Caco-2 (cell line): ENCODE results near the gene PRPS1. TPM values are rescaled to one million over a fixed set of nuclear protein-coding genes. Genes with fewer than 3 reads are reported as not detected.

ENCODE experiments used
- BruUV-seq: library from RNA; stranded (reverse); fragments of 400-500 nt; replicated peaks from 2 replicates; lab custom pipeline; 2021; lab: Mats Ljungman, UMichigan
- CTCF ChIA-PET: fragments of 300-600 bp; sonication (Branson Sonifier 250); formaldehyde crosslinking; loops from one replicate; lab custom pipeline; 2022; ENCODE audit warnings: antibody characterized with exemption; lab: Charles Lee
- POLR2A ChIA-PET: fragments of 300-600 bp; sonication (Branson Sonifier 250); formaldehyde crosslinking; loops from one replicate; lab custom pipeline; 2022; ENCODE audit warnings: antibody characterized with exemption; lab: Charles Lee
- DNase-seq, 2 experiments: peaks; one replicate each; pipeline versions ENCODE4 v3.0.0 to v3.0.0-alpha.2; 2020 to 2022
- H3K27me3 ChIP-seq: replicated peaks from 2 replicates; pipeline ENCODE4 v1.6.0; 2011; ENCODE audit warnings: low read length; ENCODE audit not compliant: control insufficient read depth, insufficient read depth
- H3K36me3 ChIP-seq: 2 replicates; pipeline ENCODE4 v1.5.1; 2011; ENCODE audit warnings: low read length; ENCODE audit not compliant: control insufficient read depth, insufficient read depth
- H3K4me1 ChIP-seq: fragments of 250-450 bp; sonication (Bioruptor Pico); 2 replicates; pipeline ENCODE4 v1.5.1; 2020; ENCODE audit warnings: mild to moderate bottlenecking
- H3K4me3 ChIP-seq: 2 replicates; pipeline ENCODE4 v1.5.1; 2011; ENCODE audit warnings: low read depth, mild to moderate bottlenecking, control low read depth, low read length
- H3K9me3 ChIP-seq: fragments of 250-450 bp; sonication (Bioruptor Pico); 2 replicates; pipeline ENCODE4 v1.5.1; 2020; ENCODE audit warnings: mild to moderate bottlenecking, moderate library complexity
- H3K27ac Mint-ChIP-seq: one replicate; pipeline ENCODE4 v1.8.0; 2022; ENCODE audit warnings: mixed read lengths; ENCODE audit not compliant: unreplicated experiment
- H3K27me3 Mint-ChIP-seq: one replicate; pipeline ENCODE4 v1.8.0; 2022; ENCODE audit warnings: mixed read lengths; ENCODE audit not compliant: insufficient read depth, unreplicated experiment
- H3K36me3 Mint-ChIP-seq: one replicate; pipeline ENCODE4 v1.8.0; 2022; ENCODE audit warnings: mild to moderate bottlenecking, mixed read lengths; ENCODE audit not compliant: insufficient read depth, unreplicated experiment
- H3K4me1 Mint-ChIP-seq: one replicate; pipeline ENCODE4 v1.8.0; 2022; ENCODE audit warnings: low read depth, mixed read lengths; ENCODE audit not compliant: unreplicated experiment
- H3K4me3 Mint-ChIP-seq: one replicate; pipeline ENCODE4 v1.8.0; 2022; ENCODE audit warnings: mild to moderate bottlenecking, moderate library complexity, mixed read lengths; ENCODE audit not compliant: unreplicated experiment
- H3K9me3 Mint-ChIP-seq: one replicate; pipeline ENCODE4 v1.8.0; 2022; ENCODE audit warnings: mixed read lengths; ENCODE audit not compliant: unreplicated experiment
- CTCF ChIP-seq, 2 experiments: fragments of 200-600 bp in 1 of 2; IDR thresholded peaks; 1 replicate in 1 of 2; 2 replicates in 1 of 2; pipeline versions ENCODE4 v1.5.1 to v1.8.0; 2011 to 2022; ENCODE audit warnings: antibody characterized with exemption in 1 of 2, control low read depth in 1 of 2, inconsistent platforms in 1 of 2, low read depth in 1 of 2, low read length in 1 of 2, mild to moderate bottlenecking in 1 of 2, moderate library complexity in 1 of 2; ENCODE audit not compliant: insufficient read depth in 1 of 2, severe bottlenecking in 1 of 2, unreplicated experiment in 1 of 2
- intact Hi-C: fragments of 100-400 bp; cut with micrococcal nuclease; formaldehyde crosslinking; loops from one replicate; pipeline ENCODE4 v1.10.0; 2022; ENCODE audit not compliant: unreplicated experiment
- total RNA-seq: library from RNA; stranded (reverse); gene quantifications from 2 replicates; pipeline ENCODE4 v1.2.3, GENCODE V29; 2022

The PRPS1 gene
- total RNA-seq, 1 experiment from 2014 or later = 34.3 TPM

DNA sequence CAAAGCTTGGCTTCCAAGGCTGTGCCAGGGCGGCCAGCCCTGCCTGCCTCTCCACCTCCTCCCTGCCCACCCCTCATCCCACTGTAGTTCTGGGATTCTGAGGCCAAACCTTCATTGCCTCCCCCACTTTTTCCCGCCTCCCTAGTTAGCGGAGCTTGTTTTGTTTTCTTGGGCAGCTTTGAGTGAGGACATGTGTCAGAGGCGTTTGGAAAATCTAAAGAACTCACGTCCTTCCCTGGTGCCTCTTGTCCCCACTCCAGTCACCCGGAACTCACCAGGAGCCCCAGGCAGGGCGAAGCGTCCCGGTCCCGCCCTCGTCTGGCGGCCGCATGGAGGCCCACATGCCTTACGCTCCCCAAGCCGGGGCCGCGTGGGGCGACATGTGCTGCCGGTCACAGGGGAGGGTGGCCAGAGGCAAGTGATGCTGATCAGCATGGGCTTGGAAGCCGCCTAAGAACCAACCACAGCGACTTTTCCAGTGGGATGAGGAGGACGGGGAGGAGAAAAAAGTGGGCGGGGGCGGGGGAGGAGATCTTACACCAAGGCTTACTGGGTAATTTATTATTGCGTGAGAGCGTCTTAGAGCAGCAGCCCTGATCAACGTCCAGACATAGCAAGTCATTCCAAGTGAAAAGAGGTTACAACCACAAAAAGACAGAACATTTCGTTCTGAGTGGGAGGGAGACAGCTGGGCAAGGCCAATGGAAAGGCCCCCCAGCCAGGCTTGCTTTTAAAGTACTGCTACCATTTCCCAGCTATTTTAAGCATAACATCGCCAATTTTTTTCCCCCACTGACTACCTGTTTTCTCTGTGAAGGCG is 48.5 kb downstream of the PRPS1 start:
- Histone ChIP-seq H3K9me3 (no peaks in the 10 kb centered on the region), H3K36me3 (no peaks in the 10 kb centered on the region), H3K27me3 (no peaks in the 10 kb centered on the region), H3K4me3 (peak overlapping the region; percentile 38), H3K4me1 (0 out of 2 replicates have a peak, but pooled peaks cover 6% of the 10 kb centered on the region)
- no peaks in the 10 kb centered on the region for H3K9me3 Mint-ChIP-seq
- H3K4me3 Mint-ChIP-seq = peak overlapping the region; percentile 82
- no TSS peak for BruUV-seq
- CTCF ChIA-PET = interaction anchor here (0.6 to 1.3 kb wide), 3 partner anchors 40 to 101 kb away, joined by 3 to 4 read pairs (median 3); partner anchors contain the start of gene NCBP2L
- no peaks in the 10 kb centered on the region for H3K27me3 Mint-ChIP-seq
- peak; percentile 73 to 78 for DNase-seq
- no peak for TF ChIP-seq CTCF (IDR thresholded peaks at IDR 0.05; ENCODE audit: insufficient read depth in 1 of 2, low read depth in 1 of 2, low read length in 1 of 2, severe bottlenecking in 1 of 2, unreplicated experiment in 1 of 2)
- peak overlapping the region; percentile 88 for H3K27ac Mint-ChIP-seq
- POLR2A ChIA-PET = no interaction called here
- H3K4me1 Mint-ChIP-seq = peaks cover 8% of the 10 kb centered on the region
- intact Hi-C loops = no loop called here
- H3K36me3 Mint-ChIP-seq = peaks cover 4% of the 10 kb centered on the region

GRCh38 chrX:107677501-107677901 is 49.2 kb downstream of the PRPS1 start:
- Histone ChIP-seq H3K36me3 (no peaks in the 10 kb centered on the region), H3K27me3 (no peaks in the 10 kb centered on the region), H3K9me3 (no peaks in the 10 kb centered on the region), H3K4me3 (peak overlapping the region; percentile 38; the same call in 1 of the 2 replicates), H3K4me1 (0 out of 2 replicates have a peak, but pooled peaks cover 6% of the 10 kb centered on the region)
- TF ChIP-seq CTCF (IDR thresholded peaks at IDR 0.05; ENCODE audit: insufficient read depth in 1 of 2, low read depth in 1 of 2, low read length in 1 of 2, severe bottlenecking in 1 of 2, unreplicated experiment in 1 of 2) = peak; percentile 8 to 17
- DNase-seq = peak; percentile 41 to 47
- H3K27ac Mint-ChIP-seq = peak overlapping the region; percentile 88
- peaks cover 4% of the 10 kb centered on the region for H3K36me3 Mint-ChIP-seq
- intact Hi-C loops = no loop called here
- H3K27me3 Mint-ChIP-seq = no peaks in the 10 kb centered on the region
- POLR2A ChIA-PET = no interaction called here
- no TSS peak for BruUV-seq
- CTCF ChIA-PET = interaction anchor here (0.5 to 1.3 kb wide), 5 partner anchors 15 to 100 kb away, joined by 3 to 4 read pairs (median 3); partner anchors contain the start of gene NCBP2L
- peak overlapping the region; percentile 82 for H3K4me3 Mint-ChIP-seq
- no peaks in the 10 kb centered on the region for H3K9me3 Mint-ChIP-seq
- H3K4me1 Mint-ChIP-seq = peaks cover 8% of the 10 kb centered on the region

GRCh38 chrX:107677909-107678308 is 49.6 kb downstream of the PRPS1 start:
- Mint-ChIP-seq H3K9me3 (no peaks in the 10 kb centered on the region), H3K27ac (no peak overlapping the region), H3K27me3 (no peaks in the 10 kb centered on the region), H3K4me3 (no peak overlapping the region), H3K4me1 (peaks cover 8% of the 10 kb centered on the region), H3K36me3 (peaks cover 4% of the 10 kb centered on the region)
- DNase-seq = no peak
- Histone ChIP-seq H3K27me3 (no peaks in the 10 kb centered on the region), H3K4me1 (0 out of 2 replicates have a peak, but pooled peaks cover 6% of the 10 kb centered on the region), H3K4me3 (no peak overlapping the region), H3K36me3 (no peaks in the 10 kb centered on the region), H3K9me3 (no peaks in the 10 kb centered on the region)
- intact Hi-C loops = no loop called here
- no TSS peak for BruUV-seq
- ChIA-PET CTCF (interaction anchor here (0.5 to 1.3 kb wide), 4 partner anchors 15 to 100 kb away, joined by 3 to 4 read pairs (median 3); partner anchors contain the start of gene NCBP2L), POLR2A (no interaction called here)
- no peak for TF ChIP-seq CTCF (IDR thresholded peaks at IDR 0.05; ENCODE audit: insufficient read depth in 1 of 2, low read depth in 1 of 2, low read length in 1 of 2, severe bottlenecking in 1 of 2, unreplicated experiment in 1 of 2)
